Astrocyte of the cerebellum (primary cell): ENCODE results near the gene TMEM164.

Source experiments
- DNase-seq: peaks from one replicate; pipeline ENCODE4 v3.0.0-alpha.2; 2011; ENCODE audit warnings: low read depth
- H3K4me3 ChIP-seq: 2 replicates; pipeline ENCODE4 v1.5.1; 2011; ENCODE audit warnings: mild to moderate bottlenecking, low read depth, low read length, moderate library complexity
- CTCF ChIP-seq: IDR thresholded peaks from 2 replicates; pipeline ENCODE4 v1.5.1; 2012; ENCODE audit warnings: low read length, low read depth, moderate library complexity, mild to moderate bottlenecking; ENCODE audit errors: missing control alignments
- in situ Hi-C: cut with HindIII; loops from 2 replicates; pipeline ENCODE4 v1.10.0; 2017; ENCODE audit warnings: low sequenced_read_pairs

The TMEM164 gene

GRCh38 chrX:110212299-110212698, 209.4 kb downstream of the TMEM164 start:
- peak; percentile 14 for TF ChIP-seq CTCF
- no peak for DNase-seq
- in situ Hi-C loops: no loop called here

DNA sequence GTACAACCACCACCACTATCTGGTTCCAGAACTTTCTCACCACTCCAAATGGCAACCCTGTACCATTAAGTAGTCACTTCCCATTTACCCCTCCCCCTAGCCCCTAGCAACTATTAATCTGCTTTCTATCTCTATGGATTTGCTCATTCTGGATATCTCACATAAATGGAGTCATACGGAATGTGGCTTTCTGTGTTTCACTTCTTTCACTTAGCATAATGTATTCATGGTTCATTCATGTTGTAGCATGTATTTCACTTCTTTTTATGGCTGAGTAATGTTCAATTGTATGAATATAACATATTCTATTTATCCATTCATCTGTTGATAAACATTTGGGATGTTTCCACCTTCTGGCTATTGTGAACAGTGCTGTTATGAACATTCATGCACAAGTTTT, 210.3 kb downstream of the TMEM164 start:
- no peak overlapping the region for H3K4me3 ChIP-seq
- no peak for DNase-seq
- TF ChIP-seq CTCF: no peak
- in situ Hi-C loops: no loop called here

More at GRCh38 chrX:110212299-110212698, 209.4 kb downstream of the TMEM164 start:
- no peak overlapping the region for H3K4me3 ChIP-seq

GRCh38 chrX:110214684-110215083, 211.8 kb downstream of the TMEM164 start:
- no peak for TF ChIP-seq CTCF
- in situ Hi-C loops: no loop called here

DNA sequence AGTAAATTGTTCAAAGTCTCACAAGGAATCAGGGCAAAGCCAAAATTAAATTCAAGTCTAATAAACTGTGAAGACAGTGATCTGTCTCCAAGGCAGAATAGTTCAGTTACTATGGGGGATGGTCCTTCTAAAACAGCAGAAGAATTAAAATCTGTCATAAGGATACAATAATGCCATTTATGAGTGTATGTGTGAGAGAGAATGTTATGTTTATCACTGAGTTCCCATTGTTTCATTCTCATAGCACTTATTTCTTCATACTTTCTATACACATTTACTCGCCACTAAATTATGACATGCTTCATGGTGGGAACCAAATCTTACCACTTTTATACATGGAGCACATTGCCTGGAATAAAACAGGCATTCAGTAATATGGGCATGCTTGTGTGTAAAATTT, 212.5 kb downstream of the TMEM164 start:
- no peak for TF ChIP-seq CTCF
- no peak for DNase-seq
- in situ Hi-C loops: no loop called here
- no peak overlapping the region for H3K4me3 ChIP-seq

More at GRCh38 chrX:110214684-110215083, 211.8 kb downstream of the TMEM164 start:
- no peak overlapping the region for H3K4me3 ChIP-seq
- no peak for DNase-seq

DNA sequence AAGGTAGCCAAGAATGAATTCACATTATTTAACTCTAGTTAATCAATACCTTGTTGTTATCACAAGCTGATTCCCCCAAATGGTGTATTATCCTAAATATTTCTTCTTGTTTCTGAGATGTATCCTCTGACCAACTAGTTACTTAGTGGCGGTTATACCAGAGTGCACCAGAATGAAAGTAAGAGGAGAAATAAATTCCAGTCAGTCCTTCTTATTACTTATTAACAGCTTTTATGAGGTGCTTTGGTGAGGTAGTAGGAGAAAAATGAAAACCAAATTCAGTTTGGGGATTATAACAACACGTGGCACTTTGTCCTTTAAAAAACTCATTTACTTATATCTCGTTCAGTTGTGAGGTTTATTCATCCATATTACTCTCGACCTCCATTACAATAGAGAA, 213.1 kb downstream of the TMEM164 start:
- in situ Hi-C loops: no loop called here
- no peak overlapping the region for H3K4me3 ChIP-seq
- TF ChIP-seq CTCF: no peak
- DNase-seq: no peak

- H3K4me3 ChIP-seq: no peak overlapping the region
- no peak for DNase-seq
- TF ChIP-seq CTCF: no peak
- in situ Hi-C loops: no loop called here
These were observed 215.7 kb downstream of the TMEM164 start for GRCh38 chrX:110218591-110218990.

DNA sequence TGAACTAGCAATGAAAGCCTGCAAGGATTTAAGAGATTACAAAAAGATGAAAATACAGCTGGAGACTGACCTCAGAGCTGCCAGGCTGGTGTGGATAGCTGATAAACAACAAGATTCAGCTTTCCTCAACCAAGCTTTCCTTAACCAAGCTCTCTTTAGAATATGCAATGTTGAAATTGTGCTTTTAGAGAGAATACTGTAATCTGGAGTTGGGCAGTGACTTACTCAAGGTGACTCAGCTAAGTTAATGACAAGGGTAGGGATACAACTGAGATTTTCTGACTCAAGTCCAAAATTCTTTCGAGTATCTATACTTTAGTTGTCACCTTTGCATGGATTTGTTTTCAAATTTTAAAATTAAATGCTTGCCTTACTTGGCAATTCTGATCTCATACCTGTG, 217.0 kb downstream of the TMEM164 start:
- in situ Hi-C loops: no loop called here
- no peak for TF ChIP-seq CTCF
- no peak for DNase-seq
- H3K4me3 ChIP-seq: no peak overlapping the region
